CD4-positive, CD25-positive, alpha-beta regulatory T cell (primary cell): ENCODE results near the gene WT1. TPM values are rescaled to one million over a fixed set of nuclear protein-coding genes. Genes with fewer than 3 reads are reported as not detected.

ENCODE experiments used
- ATAC-seq, 2 donors: fragments of 150-1000 bp; cut with Tn5 transposase; one replicate each; pipeline ENCODE4 v1.10.0; 2021; ENCODE audit warnings: low read depth in 2 of 2, moderate number of reproducible peaks in 2 of 2, moderate library complexity in 1 of 2
- DNase-seq, 3 donors: peaks; one replicate each; pipeline versions ENCODE4 v3.0.0 to v3.0.0-alpha.2; 2012 to 2022; ENCODE audit warnings: mixed read lengths in 1 of 3
- H3K27ac ChIP-seq: one replicate; pipeline ENCODE4 v1.7.0; 2013; ENCODE audit warnings: mild to moderate bottlenecking, low read length; ENCODE audit not compliant: insufficient read depth, poor library complexity, severe bottlenecking
- H3K27me3 ChIP-seq: one replicate; pipeline ENCODE4 v1.7.0; 2013; ENCODE audit warnings: low read length; ENCODE audit not compliant: control insufficient read depth, insufficient read depth
- H3K36me3 ChIP-seq: one replicate; pipeline ENCODE4 v1.7.0; 2013; ENCODE audit warnings: mild to moderate bottlenecking, low read length, moderate library complexity; ENCODE audit not compliant: control insufficient read depth, insufficient read depth
- H3K4me1 ChIP-seq: 2 replicates; pipeline ENCODE4 v1.7.0; 2013; ENCODE audit warnings: mild to moderate bottlenecking, low read length; ENCODE audit not compliant: insufficient read depth, control insufficient read depth, poor library complexity, severe bottlenecking
- H3K4me3 ChIP-seq: one replicate; pipeline ENCODE4 v1.7.0; 2013; ENCODE audit warnings: low read depth, mild to moderate bottlenecking, low read length, moderate library complexity
- H3K9me3 ChIP-seq, 2 experiments: 1 replicate in 1 of 2; 2 replicates in 1 of 2; pipeline ENCODE4 v1.7.0; 2013; ENCODE audit warnings: low read length in 2 of 2, mild to moderate bottlenecking in 1 of 2, moderate library complexity in 1 of 2; ENCODE audit not compliant: control insufficient read depth in 2 of 2
- H3K27ac Mint-ChIP-seq, 3 donors: one replicate each; pipeline ENCODE4 v1.8.0; 2020 to 2022; ENCODE audit warnings: mild to moderate bottlenecking in 3 of 3, mixed read lengths in 3 of 3, moderate library complexity in 2 of 3
- H3K27me3 Mint-ChIP-seq: one replicate; pipeline ENCODE4 v1.8.0; 2022; ENCODE audit warnings: mild to moderate bottlenecking, mixed read lengths
- H3K36me3 Mint-ChIP-seq: one replicate; pipeline ENCODE4 v1.8.0; 2020; ENCODE audit warnings: mixed read lengths
- H3K4me1 Mint-ChIP-seq, 4 donors: one replicate each; pipeline ENCODE4 v1.8.0; 2020 to 2022; ENCODE audit warnings: mixed read lengths in 4 of 4, mild to moderate bottlenecking in 1 of 4
- H3K4me3 Mint-ChIP-seq, 4 donors: one replicate each; pipeline ENCODE4 v1.8.0; 2020 to 2022; ENCODE audit warnings: mild to moderate bottlenecking in 4 of 4, mixed read lengths in 4 of 4, moderate library complexity in 3 of 4
- H3K9me3 Mint-ChIP-seq, 7 donors: one replicate each; pipeline ENCODE4 v1.8.0; 2020 to 2022; ENCODE audit warnings: mixed read lengths in 7 of 7, mild to moderate bottlenecking in 3 of 7, moderate library complexity in 2 of 7
- polyA plus RNA-seq, 4 donors: library from polyadenylated mRNA; unstranded; fragments of 300-500 nt; fragmentation: Illumina TruSeq; gene quantifications; one replicate each; pipeline ENCODE4 v1.2.3, GENCODE V29; 2021
- total RNA-seq: library from RNA; stranded (reverse); gene quantifications from one replicate; pipeline ENCODE4 v1.2.3, GENCODE V29; 2022

WT1 gene
- total and polyA plus RNA-seq, 5 donors from 2014 or later = not detected

DNA sequence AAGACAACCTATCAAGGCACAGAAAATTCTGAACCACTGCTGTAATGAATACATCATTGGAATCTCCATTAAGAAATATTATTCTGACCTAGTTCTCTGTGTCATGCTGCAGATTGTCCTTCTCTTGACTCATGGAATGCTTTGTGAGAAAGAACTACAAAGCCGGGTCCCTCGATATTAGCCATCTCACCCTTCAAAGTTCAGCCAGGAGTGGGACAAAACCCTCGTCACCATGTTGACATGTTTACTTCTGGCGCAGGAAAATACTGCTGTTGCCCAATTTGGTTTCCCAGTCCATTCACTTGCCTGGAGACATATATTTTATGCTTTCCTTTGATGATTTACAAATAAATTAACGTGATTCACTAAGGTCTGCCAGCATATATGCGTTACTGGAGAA lies 10.9 kb upstream of the WT1 start:
- H3K36me3 Mint-ChIP-seq = no peaks in the 10 kb centered on the region
- no peak for ATAC-seq
- H3K4me3 Mint-ChIP-seq = no peak overlapping the region
- H3K27me3 ChIP-seq = peaks cover 27% of the 10 kb centered on the region
- peaks cover 0 to 2% (median 0%) of the 10 kb centered on the region in 4 donors for H3K4me1 Mint-ChIP-seq
- peaks cover 52% of the 10 kb centered on the region for H3K27me3 Mint-ChIP-seq
- no peak overlapping the region for H3K4me3 ChIP-seq
- H3K9me3 Mint-ChIP-seq = peaks cover 0 to 3% (median 0%) of the 10 kb centered on the region in 7 donors
- no peak overlapping the region for H3K27ac ChIP-seq
- DNase-seq = no peak
- no peaks in the 10 kb centered on the region for H3K4me1 ChIP-seq
- H3K27ac Mint-ChIP-seq = no peak overlapping the region
- no peaks in the 10 kb centered on the region for H3K9me3 ChIP-seq
- H3K36me3 ChIP-seq = no peaks in the 10 kb centered on the region

- no peak overlapping the region for H3K4me3 ChIP-seq
- no peaks in the 10 kb centered on the region for H3K9me3 ChIP-seq
- no peak overlapping the region for H3K4me3 Mint-ChIP-seq
- H3K27ac ChIP-seq = no peak overlapping the region
- DNase-seq (no peak), ATAC-seq (no peak)
- H3K36me3 ChIP-seq = no peaks in the 10 kb centered on the region
- peaks cover 42% of the 10 kb centered on the region for H3K27me3 ChIP-seq
- peaks cover 0 to 6% (median 0%) of the 10 kb centered on the region in 7 donors for H3K9me3 Mint-ChIP-seq
- no peaks in the 10 kb centered on the region for H3K4me1 ChIP-seq
- H3K36me3 Mint-ChIP-seq = no peaks in the 10 kb centered on the region
- H3K4me1 Mint-ChIP-seq = peaks cover 0 to 3% (median under 1%) of the 10 kb centered on the region in 4 donors
- no peak overlapping the region for H3K27ac Mint-ChIP-seq
- H3K27me3 Mint-ChIP-seq = peaks cover 67% of the 10 kb centered on the region
Measured at GRCh38 chr11:32444186-32444585, 8.8 kb upstream of the WT1 start.

DNA sequence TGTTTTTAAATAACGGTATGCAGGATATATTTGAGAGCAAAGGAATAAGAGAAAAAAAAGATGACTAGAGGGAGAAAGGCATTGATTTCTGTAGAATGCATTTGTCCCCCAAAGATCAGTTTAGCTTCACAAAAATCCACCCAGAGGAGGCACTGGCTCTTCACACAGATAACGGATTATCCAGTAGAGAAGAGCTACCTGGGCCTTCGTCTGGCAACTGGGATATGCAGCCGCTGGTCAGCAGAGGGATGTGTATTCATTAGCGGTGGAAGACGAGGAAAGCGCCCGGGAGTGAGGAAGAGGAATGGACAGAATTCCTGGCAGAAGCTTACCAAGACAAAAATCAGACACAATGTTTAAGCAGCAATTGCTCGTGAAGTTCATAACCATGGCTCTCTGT lies 5.6 kb upstream of the WT1 start:
- H3K36me3 Mint-ChIP-seq = no peaks in the 10 kb centered on the region
- Histone ChIP-seq H3K27me3 (peaks cover 49% of the 10 kb centered on the region), H3K4me3 (no peak overlapping the region), H3K27ac (no peak overlapping the region), H3K9me3 (no peaks in the 10 kb centered on the region), H3K36me3 (no peaks in the 10 kb centered on the region), H3K4me1 (peaks cover 8% of the 10 kb centered on the region)
- H3K9me3 Mint-ChIP-seq = peaks cover 0 to 8% (median 0%) of the 10 kb centered on the region in 7 donors
- ATAC-seq (no peak), DNase-seq (no peak)
- H3K27me3 Mint-ChIP-seq = peaks cover 72% of the 10 kb centered on the region
- peaks cover 0 to 22% (median 9%) of the 10 kb centered on the region in 4 donors for H3K4me1 Mint-ChIP-seq
- H3K27ac Mint-ChIP-seq = no peak overlapping the region
- peak overlapping the region in 1 of 4 donors; percentile 19 for H3K4me3 Mint-ChIP-seq

GRCh38 chr11:32440312-32440908 lies 5.1 kb upstream of the WT1 start:
- no peak overlapping the region for H3K27ac Mint-ChIP-seq
- no peak for ATAC-seq

DNA sequence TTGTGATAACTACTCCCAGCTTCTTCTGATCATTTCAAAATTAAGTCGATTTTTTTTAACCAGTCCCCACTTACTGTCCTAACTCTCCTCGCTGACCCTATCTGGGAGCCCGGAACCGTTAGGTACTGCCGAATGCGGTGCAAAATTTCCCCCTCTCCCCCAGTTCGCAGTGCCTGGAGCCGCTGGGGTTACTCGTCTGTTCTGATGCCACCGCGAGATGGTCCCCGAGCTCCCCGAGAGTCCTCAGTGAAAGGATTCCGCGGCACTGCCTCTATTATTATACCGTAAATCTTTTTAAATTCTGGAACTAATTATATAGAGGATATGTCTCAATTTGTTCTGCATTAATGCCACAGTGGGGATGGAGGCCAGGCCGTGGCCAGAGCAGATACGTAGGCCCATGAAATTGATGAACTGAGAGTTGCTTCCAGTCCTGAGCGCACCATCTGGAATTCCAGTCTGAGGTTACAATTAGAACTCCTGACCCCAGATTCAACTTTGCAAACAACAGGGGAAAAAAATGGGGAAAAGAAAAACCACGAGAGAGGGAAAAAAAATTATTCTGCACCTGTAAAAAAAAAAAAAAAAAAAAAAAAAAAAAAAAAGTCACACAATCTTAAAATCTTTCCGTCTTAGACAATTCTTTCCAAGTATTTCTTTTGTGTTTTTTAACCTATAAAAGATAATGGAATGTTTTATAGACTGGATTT lies 4.3 kb upstream of the WT1 start:
- no peak for ATAC-seq
- Mint-ChIP-seq H3K9me3 (peaks cover 0 to 10% (median 0%) of the 10 kb centered on the region in 7 donors), H3K27me3 (peaks cover 76% of the 10 kb centered on the region), H3K27ac (no peak overlapping the region), H3K36me3 (no peaks in the 10 kb centered on the region), H3K4me1 (peaks cover 0 to 25% (median 12%) of the 10 kb centered on the region in 4 donors), H3K4me3 (peak overlapping the region in 2 of 4 donors; percentile 35 to 81)
- Histone ChIP-seq H3K27ac (no peak overlapping the region), H3K36me3 (no peaks in the 10 kb centered on the region), H3K9me3 (no peaks in the 10 kb centered on the region), H3K4me1 (peaks cover 12% of the 10 kb centered on the region), H3K4me3 (no peak overlapping the region), H3K27me3 (peaks cover 49% of the 10 kb centered on the region)
- DNase-seq = no peak

More at GRCh38 chr11:32440312-32440908, 5.1 kb upstream of the WT1 start:
- no peaks in the 10 kb centered on the region for H3K36me3 ChIP-seq
- no peak overlapping the region for H3K27ac ChIP-seq
- H3K9me3 ChIP-seq = no peaks in the 10 kb centered on the region
- no peaks in the 10 kb centered on the region for H3K36me3 Mint-ChIP-seq
- no peak for DNase-seq
- peaks cover 76% of the 10 kb centered on the region for H3K27me3 Mint-ChIP-seq
- peak overlapping the region in 1 of 4 donors; percentile 35 for H3K4me3 Mint-ChIP-seq
- H3K9me3 Mint-ChIP-seq = peaks cover 0 to 10% (median 0%) of the 10 kb centered on the region in 7 donors
- H3K4me1 Mint-ChIP-seq = peaks cover 0 to 25% (median 12%) of the 10 kb centered on the region in 4 donors
- H3K4me1 ChIP-seq = peaks cover 11% of the 10 kb centered on the region
- H3K4me3 ChIP-seq = no peak overlapping the region
- peaks cover 51% of the 10 kb centered on the region for H3K27me3 ChIP-seq

DNA sequence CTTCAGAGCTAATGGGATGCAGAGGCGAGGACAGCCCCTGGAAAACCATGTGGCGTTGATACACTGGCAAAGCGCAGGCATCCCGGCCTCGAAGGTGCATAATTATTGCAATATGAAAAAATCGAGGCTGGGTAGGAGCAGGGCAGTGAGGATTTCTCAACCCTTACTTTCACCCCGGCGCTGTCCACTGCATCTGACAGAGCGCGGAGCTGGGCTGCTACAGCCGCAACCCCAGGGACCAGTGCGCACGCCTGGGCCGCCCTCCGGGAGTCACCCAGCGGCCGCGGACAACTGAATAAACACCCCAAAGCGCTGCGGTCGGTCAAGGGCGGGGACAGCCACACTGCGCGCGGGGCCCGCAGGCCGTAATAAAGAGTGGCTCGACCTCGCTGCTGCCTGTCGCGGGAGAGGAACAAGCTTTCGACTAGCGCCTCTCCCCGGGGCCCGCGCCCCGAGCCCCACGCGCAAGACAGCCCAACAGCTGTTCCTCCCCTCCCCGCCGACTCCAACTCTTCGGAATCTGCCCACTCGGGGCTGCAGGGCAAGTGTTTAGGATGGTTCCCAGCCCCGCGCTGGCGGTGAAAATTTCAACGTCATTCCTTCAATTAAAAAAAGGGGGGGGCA lies 3.6 kb upstream of the WT1 start:
- Histone ChIP-seq H3K27ac (no peak overlapping the region), H3K9me3 (no peaks in the 10 kb centered on the region), H3K4me3 (no peak overlapping the region), H3K36me3 (no peaks in the 10 kb centered on the region), H3K27me3 (peaks cover 46% of the 10 kb centered on the region), H3K4me1 (peaks cover 19% of the 10 kb centered on the region)
- Mint-ChIP-seq H3K36me3 (no peaks in the 10 kb centered on the region), H3K4me1 (peaks cover 0 to 28% (median 13%) of the 10 kb centered on the region in 4 donors), H3K4me3 (no peak overlapping the region), H3K9me3 (peaks cover 0 to 10% (median 0%) of the 10 kb centered on the region in 7 donors), H3K27me3 (peaks cover 83% of the 10 kb centered on the region), H3K27ac (no peak overlapping the region)
- no peak for DNase-seq
- ATAC-seq = no peak

DNA sequence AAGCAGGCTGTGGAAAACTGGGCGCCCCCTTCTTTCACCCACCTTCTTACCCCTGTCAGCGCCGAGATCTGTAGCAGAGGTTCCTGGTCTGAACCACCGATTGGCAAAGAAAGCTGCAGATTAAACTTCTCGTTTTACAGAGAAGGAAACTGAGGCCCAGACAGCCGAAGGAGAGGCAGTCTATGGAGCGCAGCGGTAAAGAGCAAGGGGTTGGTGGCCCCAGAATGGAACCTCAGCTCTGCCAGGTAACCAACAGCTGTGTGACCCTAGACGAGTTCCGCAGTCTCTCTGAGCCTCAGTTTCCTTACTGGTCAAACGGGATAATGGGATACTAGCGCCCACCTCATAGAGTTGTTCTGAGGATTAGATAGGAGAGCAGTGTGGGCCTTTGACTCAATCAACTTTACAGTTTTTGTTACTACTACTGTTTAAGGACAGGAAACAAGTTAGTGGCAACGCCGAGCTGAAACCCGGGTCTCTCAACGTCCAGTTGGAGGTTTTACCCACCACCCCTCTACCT lies 3.1 kb upstream of the WT1 start:
- no peak overlapping the region for H3K27ac ChIP-seq
- H3K4me1 Mint-ChIP-seq = peaks cover 0 to 34% (median 18%) of the 10 kb centered on the region in 4 donors
- ATAC-seq = no peak
- H3K27me3 Mint-ChIP-seq = peaks cover 86% of the 10 kb centered on the region
- peaks cover 0 to 10% (median 0%) of the 10 kb centered on the region in 7 donors for H3K9me3 Mint-ChIP-seq
- no peaks in the 10 kb centered on the region for H3K9me3 ChIP-seq
- peaks cover 20% of the 10 kb centered on the region for H3K4me1 ChIP-seq
- H3K27ac Mint-ChIP-seq = no peak overlapping the region
- H3K4me3 Mint-ChIP-seq = peak overlapping the region in 1 of 4 donors; percentile 19
- no peaks in the 10 kb centered on the region for H3K36me3 ChIP-seq
- no peak for DNase-seq
- peaks cover 46% of the 10 kb centered on the region for H3K27me3 ChIP-seq
- no peaks in the 10 kb centered on the region for H3K36me3 Mint-ChIP-seq
- H3K4me3 ChIP-seq = no peak overlapping the region
